ENCODE results near the gene HSDL1. TPM values are rescaled to one million over a fixed set of nuclear protein-coding genes. Genes with fewer than 3 reads are reported as not detected.

HSDL1 gene
- total and polyA plus RNA-seq, 10 of the 15 experiments (the other 5 are each of a cell fraction or from before 2014, with no cell fraction given): 2.0 to 13.4 (median 5.6) TPM

- CTCF ChIA-PET: interaction anchor here (0.6 to 1.4 kb wide), 3 partner anchors 16 to 1537 kb away, joined by 3 to 4 read pairs (median 4); no protein-coding TSS in a partner anchor
- intact Hi-C loops (cut with micrococcal nuclease; ENCODE audit: unreplicated experiment) (loop anchor here (5.0 kb wide), 1 partner anchor 405 kb away; no protein-coding TSS in a partner anchor), in situ Hi-C loops (cut with MboI) (no loop called here)
- DNase-seq (ENCODE audit: low read depth, low spot score) (no peak), FAIRE-seq (no peak), ATAC-seq (no peak)
- SMC1A ChIA-PET (ENCODE audit: uncharacterized antibody, unreplicated experiment): no interaction called here
- Histone ChIP-seq H3K9ac (ENCODE audit: control insufficient read depth, insufficient read depth, low read length) (no peak overlapping the region), H3K9me3 (replicated peaks; ENCODE audit: control insufficient read depth, insufficient read depth, low read length) (no peaks in the 10 kb centered on the region), H3K4me2 (ENCODE audit: control insufficient read depth, insufficient read depth) (no peak overlapping the region), H3K79me2 (ENCODE audit: control insufficient read depth, insufficient read depth, low read length) (no peaks in the 10 kb centered on the region), H3K36me3 (ENCODE audit: control insufficient read depth in 2 of 2, insufficient read depth in 2 of 2, low read length in 1 of 2) (peaks cover 17 to 33% of the 10 kb centered on the region in 2 experiments), H3K4me1 (ENCODE audit: control insufficient read depth, insufficient read depth, low read length) (peaks cover 21% of the 10 kb centered on the region), H2AFZ (ENCODE audit: control insufficient read depth, low read depth, low read length) (no peak overlapping the region), H3K27ac (ENCODE audit: control insufficient read depth, insufficient read depth) (no peak overlapping the region), H3K27me3 (replicated peaks in 1 of 2; ENCODE audit: control insufficient read depth in 2 of 2, insufficient read depth in 2 of 2, low read length in 1 of 2) (no peaks in the 10 kb centered on the region), H4K20me1 (ENCODE audit: control insufficient read depth, insufficient read depth) (no peaks in the 10 kb centered on the region), H3K4me3 (no peak overlapping the region)
- RAD21 ChIA-PET (ENCODE audit: unreplicated experiment): interaction anchor here (7.3 kb wide), 1 partner anchor 105 kb away, joined by 49 read pairs; the partner anchor contains the start of gene TAF1C
- 89% methylated on average over 6 of the region's 6 CpGs for WGBS (ENCODE audit: insufficient coverage, insufficient replicate concordance, low lambda C conversion rate, missing lambda C conversion rate)
- TF ChIP-seq ZNF24 (IDR thresholded peaks at IDR 0.05): no peak
- no peak for TF ChIP-seq YBX1 (IDR thresholded peaks at IDR 0.05)
- no peak for TF ChIP-seq RAD21 (IDR thresholded peaks at IDR 0.05; ENCODE audit: insufficient read depth, low read depth, low read length)
- no peak for TF ChIP-seq RBBP5 (conservative IDR thresholded peaks at IDR 0.05)
- TF ChIP-seq, protein P1, sequence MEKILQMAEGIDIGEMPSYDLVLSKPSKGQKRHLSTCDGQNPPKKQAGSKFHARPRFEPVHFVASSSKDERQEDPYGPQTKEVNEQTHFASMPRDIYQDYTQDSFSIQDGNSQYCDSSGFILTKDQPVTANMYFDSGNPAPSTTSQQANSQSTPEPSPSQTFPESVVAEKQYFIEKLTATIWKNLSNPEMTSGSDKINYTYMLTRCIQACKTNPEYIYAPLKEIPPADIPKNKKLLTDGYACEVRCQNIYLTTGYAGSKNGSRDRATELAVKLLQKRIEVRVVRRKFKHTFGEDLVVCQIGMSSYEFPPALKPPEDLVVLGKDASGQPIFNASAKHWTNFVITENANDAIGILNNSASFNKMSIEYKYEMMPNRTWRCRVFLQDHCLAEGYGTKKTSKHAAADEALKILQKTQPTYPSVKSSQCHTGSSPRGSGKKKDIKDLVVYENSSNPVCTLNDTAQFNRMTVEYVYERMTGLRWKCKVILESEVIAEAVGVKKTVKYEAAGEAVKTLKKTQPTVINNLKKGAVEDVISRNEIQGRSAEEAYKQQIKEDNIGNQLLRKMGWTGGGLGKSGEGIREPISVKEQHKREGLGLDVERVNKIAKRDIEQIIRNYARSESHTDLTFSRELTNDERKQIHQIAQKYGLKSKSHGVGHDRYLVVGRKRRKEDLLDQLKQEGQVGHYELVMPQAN (conservative IDR thresholded peaks at IDR 0.05): no peak
- no TSS peak for BruUV-seq (replicated peaks)
- POLR2A ChIA-PET: no interaction called here
These were observed 62.9 kb downstream of the HSDL1 start for GRCh38 chr16:84082110-84082509.
